ENCODE results near the gene RCC1.
"Not testable (repeated sequence)": the region's sequence is repeated elsewhere in the genome, so short reads cannot be mapped to it uniquely, and the experiment has no call there.

RCC1 gene

GRCh38 chr1:28505406-28506187 lies at the start of gene RCC1:
RCC1 (plus strand) TSS chr1:28506043; CDS start chr1:28529867, 23,824 bp downstream.
- peak; percentile 97 for DNase-seq

DNA sequence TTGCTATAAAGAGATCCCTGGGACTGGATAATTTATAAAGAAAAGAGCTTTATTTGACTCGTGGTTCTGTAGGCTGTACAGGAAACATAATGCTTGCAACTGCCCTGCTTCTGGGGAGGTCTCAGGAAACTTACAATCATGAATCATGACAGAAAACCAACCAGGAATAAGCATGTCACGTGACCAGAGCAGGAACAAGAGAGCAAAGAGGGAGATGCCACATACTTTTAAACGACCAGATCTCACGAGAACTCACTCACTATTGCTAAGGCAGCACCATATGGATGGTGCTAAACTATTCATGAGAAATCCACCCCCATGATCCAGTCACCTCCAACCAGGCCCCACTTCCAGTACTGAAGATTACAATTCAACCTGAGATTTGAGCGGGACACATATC lies 49.8 kb upstream of the RCC1 start:
- peak; percentile 46 for DNase-seq

GRCh38 chr1:28457678-28458077 lies 48.2 kb upstream of the RCC1 start:
- DNase-seq = no peak

GRCh38 chr1:28458237-28459228 lies 47.3 kb upstream of the RCC1 start:
- no peak for DNase-seq

DNA sequence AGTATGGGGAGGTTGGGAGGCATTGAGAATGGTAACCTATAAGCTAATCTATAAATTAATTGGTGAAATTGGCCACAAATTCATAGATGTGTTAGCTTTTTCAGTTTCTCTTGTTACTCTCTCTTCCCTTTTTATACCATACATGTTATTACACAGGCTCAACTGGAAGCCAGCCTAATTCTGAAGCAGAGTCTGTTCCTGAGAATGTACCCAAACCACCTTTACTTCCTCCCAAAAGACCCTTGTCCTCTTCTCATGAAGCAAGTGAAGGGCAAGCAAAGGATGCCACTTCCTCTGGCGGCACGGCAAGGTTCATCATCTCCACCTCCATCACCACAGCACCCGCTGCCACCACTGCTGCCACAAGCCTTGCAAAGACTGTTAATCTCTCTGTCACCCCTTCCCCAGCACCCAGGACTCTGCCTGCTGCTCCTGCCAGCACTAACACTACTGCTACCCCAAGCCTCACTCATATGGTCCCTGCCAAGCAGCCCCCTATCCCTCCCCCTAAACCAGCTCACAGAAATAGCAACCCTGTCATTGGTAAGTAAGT lies 39.5 kb upstream of the RCC1 start:
- DNase-seq = no peak

DNA sequence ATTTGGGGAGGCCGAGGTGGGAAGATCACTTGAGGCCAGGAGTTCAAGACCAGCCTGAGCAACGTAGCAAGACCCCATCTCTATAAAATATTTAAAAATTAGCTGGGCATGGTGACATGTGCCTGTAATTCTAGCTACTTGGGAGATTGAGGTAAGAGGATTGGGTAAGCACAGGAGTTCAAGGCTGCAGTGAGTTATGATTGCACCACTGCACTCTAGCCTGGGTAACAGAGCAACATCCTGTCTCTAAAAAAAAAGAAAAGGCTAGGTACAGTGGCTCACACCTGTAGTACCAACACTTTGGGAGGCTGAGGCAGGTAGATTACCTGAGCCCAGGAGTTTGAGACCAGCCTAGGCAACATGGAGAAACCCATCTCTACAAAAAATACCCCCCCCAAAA lies 35.7 kb upstream of the RCC1 start:
- DNase-seq = no peak

GRCh38 chr1:28479497-28479896 lies 26.3 kb upstream of the RCC1 start:
- not testable (repeated sequence) for DNase-seq

DNA sequence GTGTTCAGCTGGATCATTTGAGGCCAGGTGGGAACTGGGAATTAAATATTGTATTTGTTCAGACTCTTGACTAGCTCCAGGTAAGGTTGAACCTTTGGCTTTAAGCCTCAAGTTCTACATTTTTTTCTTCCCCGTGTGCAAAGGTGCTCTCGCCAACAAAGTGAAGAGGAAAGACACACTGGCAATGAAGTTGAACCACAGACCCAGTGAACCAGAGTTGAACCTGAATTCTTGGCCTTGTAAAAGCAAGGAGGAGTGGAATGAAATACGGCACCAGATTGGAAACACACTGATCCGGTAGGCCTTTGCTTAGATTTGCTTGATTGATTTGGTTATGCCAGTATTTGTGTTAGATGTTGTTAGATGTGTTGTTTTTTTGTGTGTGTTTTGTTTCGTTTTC lies 25.5 kb upstream of the RCC1 start:
- no peak for DNase-seq

DNA sequence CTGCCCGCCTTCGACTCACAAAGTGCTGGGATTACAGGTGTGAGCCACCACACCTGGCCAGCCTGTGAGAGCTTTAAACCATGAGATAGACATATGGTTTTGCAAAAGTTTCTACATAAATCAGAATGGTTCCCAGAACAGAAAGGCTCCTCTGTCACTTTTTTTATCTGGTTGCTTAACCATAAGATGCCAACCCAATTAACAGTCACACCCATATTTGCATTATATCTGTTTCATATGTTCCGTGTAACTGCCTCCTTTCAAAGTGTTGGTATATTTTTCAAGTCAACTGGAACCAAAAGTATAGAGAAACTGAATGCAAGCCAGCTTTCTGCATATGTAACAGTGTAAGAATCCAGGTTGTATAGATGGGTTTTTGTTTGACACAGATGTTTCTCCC lies 23.7 kb upstream of the RCC1 start:
- DNase-seq = no peak

DNA sequence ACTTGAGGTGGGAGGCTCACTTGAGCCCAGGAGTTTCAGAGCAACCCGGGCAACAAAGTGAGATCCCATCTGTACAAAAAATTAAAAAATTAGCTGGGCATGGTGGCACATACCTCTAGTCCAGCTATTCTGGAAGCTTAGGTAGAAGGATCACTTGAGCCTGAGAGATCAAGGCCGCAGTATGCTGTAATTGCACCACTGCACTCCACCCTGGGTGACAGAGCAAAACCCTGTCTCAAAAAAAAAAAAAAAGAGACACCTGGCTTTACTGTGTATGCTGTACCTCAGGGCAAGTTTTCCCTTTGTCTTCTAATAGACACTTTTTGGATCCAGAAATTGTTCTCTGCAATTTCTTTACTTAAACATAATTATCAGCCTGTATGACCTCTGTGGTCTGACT lies 23.1 kb upstream of the RCC1 start:
- DNase-seq = no peak

DNA sequence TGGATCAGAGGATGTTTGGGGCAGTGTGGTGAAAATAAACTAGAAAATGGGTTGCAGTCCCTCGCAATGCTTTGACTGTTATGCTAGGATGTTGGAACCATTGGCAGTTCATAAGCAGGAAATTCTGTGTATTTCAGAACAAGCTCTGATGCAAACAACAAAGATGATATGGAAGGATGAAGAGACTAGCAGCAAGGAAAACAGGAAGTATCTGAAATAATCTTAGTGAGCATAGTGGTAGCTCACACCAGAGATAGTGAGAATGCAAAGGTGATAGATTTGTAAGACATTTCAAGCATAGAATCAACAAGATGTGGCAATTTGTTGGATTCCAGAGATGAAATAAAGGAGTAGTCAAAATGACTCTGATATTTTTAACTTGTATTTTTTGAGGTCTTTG lies 11.1 kb upstream of the RCC1 start:
- DNase-seq = no peak

DNA sequence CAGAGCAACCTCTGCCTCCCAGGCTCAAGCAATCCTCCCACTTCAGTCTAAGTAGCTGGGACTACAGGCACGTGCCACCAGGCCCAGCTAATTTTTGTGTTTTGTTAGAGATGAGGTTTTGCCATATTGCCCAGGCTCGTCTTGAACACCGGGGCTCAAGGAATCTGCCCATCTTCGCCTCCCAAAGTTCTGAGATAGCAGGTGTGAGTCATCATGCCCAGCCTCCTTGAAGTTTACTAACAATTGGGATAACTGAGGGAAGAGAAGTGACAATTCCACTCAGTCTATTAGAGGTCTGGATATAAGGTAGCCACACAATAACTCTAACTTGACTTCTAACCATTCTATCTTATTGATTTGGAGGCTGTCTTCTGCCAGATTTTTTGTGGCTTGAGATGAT lies 6.3 kb upstream of the RCC1 start:
- no peak for DNase-seq

GRCh38 chr1:28501925-28502324 lies 3.9 kb upstream of the RCC1 start:
- DNase-seq = no peak

GRCh38 chr1:28503117-28503516 lies 2.7 kb upstream of the RCC1 start:
- DNase-seq = no peak

GRCh38 chr1:28506907-28507246 lies 1.0 kb downstream of the RCC1 start:
- no peak for DNase-seq

DNA sequence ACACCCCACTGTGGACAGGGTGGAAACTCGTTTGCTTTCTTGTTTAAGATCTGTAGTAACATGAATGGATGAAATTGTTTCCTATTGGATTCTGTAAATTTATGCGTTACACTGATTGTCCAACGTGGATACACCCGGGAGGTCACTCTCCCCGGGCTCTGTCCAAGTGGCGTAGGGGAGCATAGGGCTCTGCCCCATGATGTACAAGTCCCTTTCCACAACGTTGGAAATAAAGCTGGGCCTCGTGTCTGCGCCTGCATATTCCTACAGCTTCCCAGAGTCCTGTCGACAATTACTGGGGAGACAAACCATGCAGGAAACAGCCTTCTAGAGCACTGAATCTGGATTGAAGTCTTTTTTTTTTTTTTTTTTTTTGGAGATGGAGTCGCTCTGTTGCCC lies 1.4 kb downstream of the RCC1 start:
- no peak for DNase-seq

DNA sequence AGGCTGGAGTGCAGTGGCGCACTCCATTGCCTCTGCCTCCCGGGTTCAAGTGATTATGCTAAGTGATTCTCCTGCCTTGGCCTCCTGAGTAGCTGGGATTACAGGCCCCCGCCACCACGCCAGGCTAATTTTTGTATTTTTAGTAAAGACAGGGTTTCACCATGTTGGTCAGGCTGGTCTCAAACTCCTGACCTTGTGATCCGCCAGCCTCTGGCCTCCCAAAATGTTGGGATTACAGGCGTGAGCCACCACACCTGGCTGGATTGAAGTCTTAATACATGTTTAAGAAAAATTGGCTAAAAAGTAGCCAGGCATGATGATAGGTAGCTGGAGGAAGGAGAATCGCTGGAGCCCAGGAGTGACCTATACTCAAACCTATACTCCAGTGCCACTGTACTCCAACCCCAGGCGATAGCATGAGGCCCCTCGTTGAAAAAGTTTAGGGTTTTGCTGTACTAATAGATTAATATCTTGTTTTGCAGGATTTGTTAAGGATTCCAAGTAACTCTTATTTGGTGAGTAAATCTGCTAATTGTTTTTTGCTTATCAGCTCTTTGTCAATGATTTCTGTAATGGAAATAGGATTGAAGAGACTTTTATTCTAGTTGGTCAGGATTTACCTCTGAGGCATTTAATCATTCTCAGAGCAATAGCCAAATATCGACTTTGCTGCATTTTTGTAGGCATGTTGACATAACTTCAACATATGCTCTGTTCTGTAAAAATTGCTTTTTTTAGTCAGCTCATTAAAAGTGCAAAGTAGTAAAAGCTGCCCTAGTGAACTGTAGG lies 2.0 kb downstream of the RCC1 start:
- DNase-seq = no peak

DNA sequence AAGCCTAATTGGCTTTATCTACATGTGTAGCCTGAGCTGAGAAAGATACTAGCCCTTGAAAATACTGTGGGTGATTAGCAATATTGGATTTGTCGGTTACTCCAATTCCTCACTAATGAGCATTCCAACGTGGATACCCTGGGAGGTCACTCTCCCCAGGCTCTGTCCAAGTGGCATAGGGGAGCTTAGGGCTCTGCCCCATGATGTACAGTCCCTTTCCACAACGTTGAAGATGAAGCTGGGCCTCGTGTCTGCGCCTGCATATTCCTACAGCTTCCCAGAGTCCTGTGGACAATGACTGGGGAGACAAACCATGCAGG lies 2.6 kb downstream of the RCC1 start:
- no peak for DNase-seq

- no peak for DNase-seq
Measured at GRCh38 chr1:28509705-28510272, 3.9 kb downstream of the RCC1 start.

- peak; percentile 15 for DNase-seq
Measured at GRCh38 chr1:28510273-28510969, 4.6 kb downstream of the RCC1 start.

DNA sequence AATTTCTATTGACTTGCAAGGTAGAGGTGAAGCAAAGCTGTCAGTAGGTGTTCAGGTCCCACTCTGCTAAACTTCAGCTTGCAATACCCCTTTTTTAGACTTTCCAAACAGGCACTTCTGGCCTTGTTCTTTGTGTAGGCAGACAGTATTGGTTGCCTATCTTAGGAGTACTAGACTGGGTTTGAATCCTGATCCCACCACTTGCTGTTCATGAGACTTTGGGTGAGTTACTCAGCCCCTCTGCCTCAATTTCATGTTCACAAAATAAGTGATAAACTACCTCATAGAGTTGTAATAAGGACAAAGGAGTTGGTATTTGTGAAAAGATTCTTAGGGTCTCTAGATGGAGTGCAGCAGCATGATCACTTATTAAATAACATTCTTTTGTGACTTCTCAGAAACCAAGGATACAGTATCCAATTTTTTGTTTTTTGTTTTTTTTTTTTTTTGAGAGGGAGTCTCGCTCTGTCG lies 5.2 kb downstream of the RCC1 start:
- DNase-seq = peak; percentile 47

- no peak for DNase-seq
Measured at GRCh38 chr1:28512058-28512611, 6.3 kb downstream of the RCC1 start.

All from NCI-H2171 treated with DMSO at 0.1 percent for 48 hours (cell line).